ENCODE data around the gene CDH16.

CDH16 gene

GRCh38 chr16:66950437-66950836 is 31.8 kb upstream of the CDH16 start:
- no peak for DNase-seq (ENCODE audit: low read depth)
- TF ChIP-seq CTCF (IDR thresholded peaks at IDR 0.05; ENCODE audit: low read depth, low read length, missing control alignments): no peak
- H3K4me3 ChIP-seq (ENCODE audit: low read depth, low read length): no peak overlapping the region

GRCh38 chr16:66949472-66949871 is 30.8 kb upstream of the CDH16 start:
- TF ChIP-seq CTCF (IDR thresholded peaks at IDR 0.05; ENCODE audit: low read depth, low read length, missing control alignments): no peak
- no peak for DNase-seq (ENCODE audit: low read depth)
- H3K4me3 ChIP-seq (ENCODE audit: low read depth, low read length): no peak overlapping the region

GRCh38 chr16:66948837-66949225 is 30.1 kb upstream of the CDH16 start:
- peak overlapping the region; percentile 58 for H3K4me3 ChIP-seq (ENCODE audit: low read depth, low read length)
- no peak for TF ChIP-seq CTCF (IDR thresholded peaks at IDR 0.05; ENCODE audit: low read depth, low read length, missing control alignments)
- no peak for DNase-seq (ENCODE audit: low read depth)

GRCh38 chr16:66948134-66948836 is 29.6 kb upstream of the CDH16 start:
- H3K4me3 ChIP-seq (ENCODE audit: low read depth, low read length): peak overlapping the region; percentile 58
- DNase-seq (ENCODE audit: low read depth): no peak
- TF ChIP-seq CTCF (IDR thresholded peaks at IDR 0.05; ENCODE audit: low read depth, low read length, missing control alignments): no peak

GRCh38 chr16:66947302-66948065 is 28.8 kb upstream of the CDH16 start:
- peak; percentile 75 for DNase-seq (ENCODE audit: low read depth)
- TF ChIP-seq CTCF (IDR thresholded peaks at IDR 0.05; ENCODE audit: low read depth, low read length, missing control alignments): peak; percentile 79
- H3K4me3 ChIP-seq (ENCODE audit: low read depth, low read length): peak overlapping the region; percentile 58

GRCh38 chr16:66946974-66947301 is 28.3 kb upstream of the CDH16 start:
- no peak for DNase-seq (ENCODE audit: low read depth)
- no peak for TF ChIP-seq CTCF (IDR thresholded peaks at IDR 0.05; ENCODE audit: low read depth, low read length, missing control alignments)
- no peak overlapping the region for H3K4me3 ChIP-seq (ENCODE audit: low read depth, low read length)
